Left kidney (tissue), 2 donors: ENCODE measurements around the gene MBNL1. TPM values are rescaled to one million over a fixed set of nuclear protein-coding genes. Genes with fewer than 3 reads are reported as not detected.
"Not testable (repeated sequence)": the region's sequence is repeated elsewhere in the genome, so short reads cannot be mapped to it uniquely, and the experiment has no call there.

Experiments used
- DNase-seq: peaks from one replicate; pipeline ENCODE4 v3.0.0-alpha.2; 2013
- polyA plus RNA-seq: library from polyadenylated mRNA; unstranded; fragments of 120-200 nt; gene quantifications from one replicate; pipeline ENCODE4 v1.2.1, GENCODE V29; 2013; ENCODE audit not compliant: insufficient read length

Gene MBNL1
- polyA plus RNA-seq, 1 donor = 56.6 TPM

DNA sequence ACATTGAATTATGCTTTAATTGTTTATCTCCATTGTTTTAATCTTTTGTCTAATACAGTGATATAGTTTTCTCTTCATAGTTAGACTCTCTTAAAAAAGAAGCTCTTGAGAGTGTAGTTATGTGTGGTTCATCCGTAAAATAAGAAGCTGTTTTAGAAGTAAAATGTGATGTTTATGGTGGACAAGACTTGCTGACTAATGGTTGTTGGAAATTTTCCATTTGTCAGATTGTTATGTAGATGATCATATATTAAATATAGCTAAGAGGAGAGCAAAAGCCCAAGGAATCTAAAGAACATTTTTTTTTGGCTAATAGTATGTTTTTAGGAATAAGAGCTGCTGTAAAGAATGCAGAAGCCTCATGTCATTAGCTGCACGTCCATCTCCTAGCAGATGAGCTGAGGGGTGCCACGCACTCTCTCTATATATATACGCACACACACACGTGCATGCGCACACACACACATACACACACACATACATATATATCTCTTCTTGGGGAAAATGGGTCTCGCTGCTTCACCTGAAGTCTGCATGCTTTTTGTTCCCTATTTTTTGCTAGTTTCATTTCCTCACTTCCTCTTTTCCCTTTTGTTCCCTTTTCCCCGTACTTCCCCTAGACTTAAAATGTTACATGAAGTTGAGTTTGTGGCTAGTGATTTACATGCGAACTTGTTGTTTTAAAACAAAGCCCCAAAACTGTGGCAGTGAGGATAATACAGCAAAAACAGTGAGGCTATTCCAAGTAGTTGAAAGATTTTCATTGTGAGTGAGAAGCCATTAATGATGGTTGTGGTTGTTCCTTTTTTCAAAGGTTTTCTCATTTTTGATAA is 107.8 kb downstream of the MBNL1 start:
- DNase-seq = no peak

DNA sequence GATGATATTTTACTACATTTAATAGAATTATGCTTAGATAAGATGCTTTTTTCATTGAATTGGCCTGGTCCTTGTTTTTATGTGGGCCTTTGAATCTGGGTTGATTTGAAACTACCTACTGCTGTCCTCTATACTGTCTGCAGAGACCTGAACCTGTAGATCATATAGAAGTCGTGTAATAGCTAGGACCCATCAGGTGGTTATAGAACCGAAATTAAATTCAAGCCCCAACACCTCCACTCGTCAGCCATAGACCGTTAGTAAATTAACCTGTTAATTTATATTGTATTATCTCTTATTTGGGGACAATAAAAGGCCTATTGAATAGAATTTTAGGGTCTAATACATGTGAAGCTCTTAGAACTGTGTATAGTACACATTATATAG is 108.4 kb downstream of the MBNL1 start:
- DNase-seq = no peak

DNA sequence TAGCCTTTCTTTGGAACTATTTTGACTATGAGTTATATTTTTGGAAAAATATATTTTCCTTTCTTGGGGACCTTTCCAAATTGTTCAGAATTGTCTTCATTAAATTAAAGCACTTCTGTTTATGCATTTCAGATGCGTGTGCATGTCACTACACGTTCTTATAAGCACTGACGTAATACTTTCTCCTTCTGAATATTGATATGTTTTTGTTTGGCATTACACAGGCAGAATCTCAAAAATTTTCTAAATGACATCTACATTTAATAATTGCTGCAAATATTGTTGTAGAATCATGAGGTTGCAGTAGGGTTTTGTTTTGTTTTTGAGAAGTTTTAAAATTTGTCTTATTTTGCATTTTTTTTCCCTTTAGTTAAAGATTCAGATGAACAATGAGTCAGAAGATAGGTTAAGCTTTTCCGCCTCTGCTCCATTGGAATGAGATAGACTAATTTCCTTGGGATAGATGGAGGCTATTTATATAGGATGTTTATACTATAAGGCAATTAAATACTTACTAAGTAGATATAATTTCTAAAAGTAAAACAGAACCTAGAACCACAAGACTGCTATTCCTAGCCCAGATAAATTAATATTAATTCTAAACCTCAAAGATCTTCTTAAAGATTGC is 110.8 kb downstream of the MBNL1 start:
- DNase-seq = no peak

DNA sequence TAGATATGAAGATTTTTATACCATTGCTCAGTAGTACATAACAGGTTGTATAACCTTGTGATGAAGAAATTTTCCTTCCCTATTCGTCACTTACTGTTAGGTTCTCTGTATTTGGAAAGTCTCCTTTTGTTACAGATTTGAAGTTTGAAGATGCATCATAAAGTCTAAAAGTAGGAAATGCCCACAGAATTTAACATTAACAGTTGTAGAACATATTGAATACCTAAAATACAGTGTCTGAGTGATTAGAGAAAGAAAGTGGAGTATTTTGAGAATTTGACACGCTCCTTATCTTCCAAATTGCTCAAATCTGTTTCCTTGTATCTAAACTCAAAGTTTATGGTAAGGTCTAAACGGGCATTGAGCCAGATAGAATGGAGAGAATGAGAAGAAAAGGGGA is 111.3 kb downstream of the MBNL1 start:
- no peak for DNase-seq

DNA sequence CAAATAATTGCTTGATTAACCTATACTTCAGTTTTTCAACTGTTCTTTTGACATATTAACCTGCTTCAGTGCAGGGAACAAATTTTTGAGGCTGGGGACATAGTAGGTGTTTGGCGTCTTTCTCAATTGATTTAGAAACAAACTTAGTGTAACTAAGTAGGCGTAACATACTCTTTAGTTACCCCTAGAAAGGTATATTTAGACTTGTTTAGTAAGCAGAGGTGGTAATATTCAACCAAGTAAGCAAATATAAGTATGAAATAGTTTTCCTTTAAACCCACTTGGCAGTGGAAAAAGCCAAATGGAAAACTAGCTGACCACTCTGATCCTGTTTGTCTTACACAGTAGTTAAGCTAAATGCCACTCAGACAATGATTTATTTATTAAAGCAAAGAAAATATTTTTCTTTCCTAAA is 113.2 kb downstream of the MBNL1 start:
- no peak for DNase-seq

DNA sequence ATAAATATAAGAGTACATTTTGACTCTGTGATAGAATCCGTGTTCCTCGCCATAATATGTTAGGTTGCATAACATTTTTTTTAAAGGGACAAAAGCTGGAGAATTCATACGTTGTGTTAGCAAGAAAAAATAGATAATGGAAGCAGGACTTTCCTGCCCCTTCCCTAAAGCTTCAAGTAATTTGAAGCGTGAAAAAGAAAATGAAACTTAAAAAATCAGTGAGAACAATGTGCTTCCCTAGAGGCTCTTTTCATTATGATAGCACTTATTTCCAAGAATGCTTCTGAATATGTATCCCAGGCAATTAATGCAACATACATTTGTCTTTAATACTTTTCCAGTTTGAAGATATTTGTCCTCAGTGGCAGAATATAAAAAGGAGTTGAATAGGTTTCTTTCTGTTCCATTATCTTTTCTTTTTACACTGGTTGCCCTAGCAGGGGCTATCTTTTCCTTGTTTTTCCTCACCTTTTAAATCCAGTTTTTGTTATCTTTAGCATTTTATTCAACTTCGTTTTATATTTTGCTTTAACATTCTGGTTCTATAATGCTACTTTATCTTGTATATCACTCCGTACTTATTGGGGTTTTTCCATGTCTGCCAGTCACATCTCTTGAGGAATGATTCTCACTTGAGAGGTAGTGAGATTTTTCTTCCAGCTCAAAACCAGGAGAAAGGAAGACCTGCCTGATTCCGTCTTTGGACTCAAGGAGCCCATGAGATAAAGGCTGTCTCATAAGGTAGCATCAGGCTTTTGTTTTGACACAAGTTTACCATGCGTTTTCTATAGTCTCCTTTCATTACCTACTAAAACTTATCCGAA is 113.8 kb downstream of the MBNL1 start:
- no peak for DNase-seq

DNA sequence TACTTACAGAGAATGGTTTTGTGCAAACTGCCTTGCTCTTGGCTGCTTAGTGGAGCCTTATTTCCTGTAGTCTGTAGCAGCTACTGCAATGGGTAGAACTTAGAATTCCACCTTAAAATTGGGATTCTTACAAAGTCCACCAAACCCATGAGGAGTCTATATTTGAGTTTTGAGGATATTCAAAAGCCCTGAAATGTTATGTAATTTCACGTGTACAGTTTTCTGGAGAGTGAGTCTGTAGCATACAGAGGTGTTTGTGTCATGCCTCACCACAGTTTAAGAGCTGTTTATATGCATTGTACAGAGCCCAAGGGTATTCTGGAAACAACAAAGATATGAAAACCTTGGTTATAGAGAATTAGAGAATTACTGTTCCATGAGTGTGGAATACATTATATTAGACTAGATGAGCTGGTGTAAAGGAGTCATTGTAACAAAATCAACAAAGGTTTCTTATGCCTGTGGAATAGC is 114.4 kb downstream of the MBNL1 start:
- DNase-seq = no peak

DNA sequence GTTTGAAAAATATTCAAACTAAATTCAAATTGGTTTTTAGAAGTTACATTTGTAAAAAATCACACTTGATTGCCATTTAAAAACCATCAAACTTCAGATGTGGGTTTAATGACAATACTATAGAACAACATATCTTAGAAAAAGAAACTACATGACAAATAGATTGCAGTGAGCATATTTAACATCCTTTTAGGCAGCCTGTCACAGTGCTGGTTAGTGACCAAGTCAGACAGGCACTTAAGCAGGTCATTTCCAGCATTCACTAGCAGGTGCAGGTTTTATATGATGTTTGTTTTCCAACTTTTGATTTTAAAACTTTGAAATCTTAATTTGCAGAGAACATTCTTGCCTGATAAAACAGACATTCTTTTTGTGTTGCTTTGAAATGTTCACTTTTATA is 115.7 kb downstream of the MBNL1 start:
- no peak for DNase-seq

DNA sequence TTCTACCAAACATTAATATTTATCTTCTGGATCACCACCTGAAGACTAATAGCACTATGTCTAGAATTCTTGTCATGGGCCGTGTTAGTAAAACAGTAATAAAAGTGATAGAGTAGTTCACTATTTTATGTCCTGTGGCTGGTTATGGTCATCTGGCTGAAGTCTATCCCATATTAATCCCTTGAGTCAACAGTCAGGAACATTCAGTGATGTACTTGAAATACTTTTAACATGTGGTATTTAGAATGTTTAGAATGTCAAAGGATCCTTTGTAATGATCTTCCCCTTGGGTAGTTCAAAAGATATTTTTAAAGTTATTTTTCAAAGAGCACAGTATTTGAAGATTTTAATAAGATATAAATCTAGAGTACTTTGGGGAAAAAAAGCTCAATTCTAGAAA is 117.0 kb downstream of the MBNL1 start:
- DNase-seq = no peak

DNA sequence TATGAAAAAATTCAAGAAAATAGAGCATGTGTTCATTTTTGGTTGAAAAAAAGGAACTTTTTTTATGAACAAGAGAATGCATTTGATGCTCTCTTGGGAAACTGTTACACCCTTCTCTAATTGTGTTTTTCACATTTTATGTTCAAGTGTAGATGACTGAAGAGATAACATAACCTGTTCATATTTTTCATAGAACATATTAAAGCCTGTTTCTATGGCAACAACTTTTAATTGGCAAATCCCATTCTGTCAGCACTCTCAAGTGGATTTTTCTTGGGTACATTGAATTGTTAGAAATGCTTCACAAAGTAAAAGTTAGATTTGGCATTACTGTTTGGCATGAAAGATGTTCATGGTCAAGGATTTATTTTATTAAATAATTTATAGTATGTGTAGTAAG is 117.5 kb downstream of the MBNL1 start:
- DNase-seq = no peak

DNA sequence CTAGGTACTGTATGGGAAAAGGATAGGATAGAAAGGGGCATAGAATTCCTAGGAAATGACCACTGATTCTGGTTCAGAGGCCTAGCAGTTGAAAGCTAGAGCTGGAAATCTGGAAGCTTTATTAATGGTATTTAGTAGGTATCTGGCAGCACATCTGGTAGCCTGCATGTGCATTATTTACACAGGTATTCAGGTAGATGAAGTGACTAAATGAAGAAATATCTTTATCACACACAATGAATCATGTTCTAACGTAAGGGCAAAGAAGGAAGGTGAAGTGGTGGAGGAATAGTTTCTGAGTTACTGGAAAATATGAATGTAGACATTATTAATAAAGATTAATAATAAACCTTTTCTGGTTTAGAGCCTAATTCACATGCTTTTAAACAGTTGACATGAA is 119.9 kb downstream of the MBNL1 start:
- no peak for DNase-seq

DNA sequence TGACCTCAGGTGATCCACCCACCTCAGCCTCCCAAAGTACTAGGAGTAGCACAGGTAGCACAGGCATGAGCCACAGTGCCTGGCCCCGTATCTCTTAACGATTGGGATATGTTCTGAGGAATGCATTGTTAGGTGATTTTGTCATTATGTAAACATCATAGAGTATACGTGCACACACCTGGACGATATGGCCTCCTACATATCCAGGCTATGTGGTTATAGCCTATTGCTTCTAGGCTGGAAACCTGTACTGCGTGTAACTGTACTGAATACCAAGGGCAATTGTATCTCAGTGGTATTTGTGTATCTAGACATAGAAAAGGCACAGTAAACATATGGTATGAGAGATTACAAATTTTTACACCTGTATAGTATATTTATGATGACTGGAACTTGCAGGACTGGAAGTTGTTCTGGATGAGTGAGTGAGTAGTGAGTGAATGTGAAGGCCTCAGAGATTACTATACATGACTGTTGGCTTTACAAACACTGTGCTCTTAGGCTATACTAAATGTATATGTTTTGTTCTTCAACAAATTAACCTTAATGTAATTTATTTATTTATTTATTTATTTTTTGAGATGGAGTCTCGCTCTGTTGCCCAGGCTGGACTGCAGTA is 120.7 kb downstream of the MBNL1 start:
- no peak for DNase-seq

DNA sequence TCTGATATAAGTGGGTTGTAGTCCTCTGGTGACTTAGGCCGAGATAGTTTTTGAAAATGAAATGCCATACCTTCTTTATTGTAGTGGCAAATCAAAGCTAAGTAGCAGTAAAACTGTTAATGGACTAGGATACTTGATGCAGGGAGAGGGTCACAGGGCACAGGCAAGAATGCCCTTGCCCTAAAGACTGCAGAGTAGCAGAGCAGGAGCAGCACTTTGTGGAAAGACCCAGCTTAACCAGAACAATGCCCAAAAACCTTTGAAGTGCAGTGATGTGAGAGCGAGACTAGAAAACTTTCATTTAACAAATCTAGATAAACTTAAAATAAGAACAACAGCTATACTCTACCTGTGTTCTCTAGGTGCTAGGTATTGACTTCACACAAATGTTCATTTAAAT is 121.9 kb downstream of the MBNL1 start:
- no peak for DNase-seq

DNA sequence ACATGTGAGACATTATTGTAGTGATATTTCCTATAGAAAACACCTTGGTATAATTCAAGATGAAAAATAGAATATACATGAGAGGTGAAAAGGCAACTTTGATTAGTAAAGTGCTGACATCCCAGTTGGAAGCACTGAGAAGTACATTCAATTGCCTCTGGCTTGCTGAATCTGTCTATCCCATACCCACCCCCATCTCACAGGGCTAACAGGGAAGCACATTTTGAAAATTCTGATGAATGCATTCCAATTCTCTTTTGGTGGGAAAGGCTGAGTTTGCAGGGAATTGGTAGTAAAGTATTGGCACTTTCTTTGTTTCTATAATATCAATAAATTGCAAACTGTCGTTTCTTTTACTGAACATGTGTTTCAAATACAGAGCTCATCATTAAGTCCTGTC is 122.9 kb downstream of the MBNL1 start:
- DNase-seq = no peak

DNA sequence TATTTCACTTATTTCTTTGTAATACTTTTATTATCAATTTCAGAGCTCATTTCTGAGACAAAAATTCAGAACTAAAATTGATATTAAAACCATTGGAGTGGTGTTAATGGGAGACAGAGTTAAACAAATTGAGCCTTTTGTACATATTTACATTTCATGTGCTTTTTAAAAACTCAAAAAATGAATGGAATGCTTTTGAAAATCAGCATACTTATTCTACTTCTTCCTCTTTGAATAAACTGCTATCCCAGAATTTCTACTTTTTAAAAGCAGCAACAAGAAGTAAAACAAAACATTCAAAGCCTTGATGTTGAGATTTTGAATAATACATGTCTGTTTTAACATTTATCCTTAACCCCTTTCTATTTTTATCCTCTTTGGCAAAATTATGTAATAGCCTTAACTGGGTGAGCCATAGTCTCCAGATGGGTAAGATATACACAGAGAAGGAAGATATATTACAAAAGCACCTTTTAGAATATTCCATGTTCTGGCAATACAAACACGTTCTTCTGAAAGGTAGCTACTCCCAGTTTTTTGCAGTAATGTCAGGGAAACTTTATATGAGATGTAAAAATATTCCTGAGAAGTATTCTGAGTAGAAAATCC is 123.6 kb downstream of the MBNL1 start:
- DNase-seq = no peak

DNA sequence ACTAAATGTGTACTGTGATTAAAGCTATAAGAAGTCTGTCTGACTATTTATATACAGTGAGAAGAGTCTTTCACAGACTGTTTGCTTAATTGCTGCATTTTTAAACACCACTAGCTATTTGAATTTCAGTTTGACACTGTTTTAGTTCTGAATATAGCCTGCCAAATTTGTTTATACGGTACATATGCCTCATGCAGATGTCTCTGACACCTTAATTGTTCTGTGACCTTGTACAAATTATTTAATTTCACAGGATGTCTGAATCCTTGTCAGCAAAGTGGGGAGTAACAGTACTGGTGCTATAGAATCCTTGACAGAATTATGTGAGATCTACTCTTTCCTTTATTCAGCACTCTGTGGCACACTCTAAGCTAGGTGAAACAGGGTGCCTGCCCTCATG is 125.5 kb downstream of the MBNL1 start:
- DNase-seq = no peak

DNA sequence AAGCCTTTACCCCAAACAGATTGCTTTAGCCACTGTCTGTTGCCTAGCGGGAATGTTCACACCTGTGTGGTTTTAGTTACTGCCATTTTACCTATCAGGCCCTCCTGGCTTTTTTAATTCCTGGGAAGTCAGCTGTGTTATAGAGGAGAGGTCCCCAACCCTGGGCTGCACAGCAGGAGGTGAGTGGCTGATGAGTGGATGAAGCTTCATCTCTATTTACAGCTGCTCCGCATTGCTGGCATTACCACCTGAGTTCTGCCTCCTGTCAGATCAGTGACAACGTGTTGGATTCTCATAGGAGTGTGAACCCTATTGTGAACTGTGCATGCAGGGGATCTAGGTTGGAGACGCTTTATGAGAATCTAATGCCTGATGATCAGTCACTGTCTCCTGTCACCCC is 127.0 kb downstream of the MBNL1 start:
- no peak for DNase-seq

DNA sequence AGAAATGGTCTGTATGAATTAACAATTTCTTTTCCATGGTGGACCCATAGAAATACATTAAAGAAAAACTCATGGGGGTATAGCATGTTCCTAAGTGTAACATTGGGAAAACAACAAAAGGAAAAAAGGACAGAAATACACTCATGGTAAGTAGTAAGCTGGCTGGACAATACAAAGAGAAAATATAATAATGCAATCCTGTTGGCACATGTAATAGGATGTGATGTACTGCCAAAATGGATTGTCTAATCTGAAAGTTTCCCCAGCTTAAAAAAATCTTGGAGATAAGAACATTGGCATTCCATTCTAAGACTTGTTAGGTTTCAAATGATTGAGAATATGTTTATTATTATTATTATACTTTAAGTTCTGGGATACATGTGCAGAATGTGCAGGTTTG is 128.1 kb downstream of the MBNL1 start:
- DNase-seq = no peak

DNA sequence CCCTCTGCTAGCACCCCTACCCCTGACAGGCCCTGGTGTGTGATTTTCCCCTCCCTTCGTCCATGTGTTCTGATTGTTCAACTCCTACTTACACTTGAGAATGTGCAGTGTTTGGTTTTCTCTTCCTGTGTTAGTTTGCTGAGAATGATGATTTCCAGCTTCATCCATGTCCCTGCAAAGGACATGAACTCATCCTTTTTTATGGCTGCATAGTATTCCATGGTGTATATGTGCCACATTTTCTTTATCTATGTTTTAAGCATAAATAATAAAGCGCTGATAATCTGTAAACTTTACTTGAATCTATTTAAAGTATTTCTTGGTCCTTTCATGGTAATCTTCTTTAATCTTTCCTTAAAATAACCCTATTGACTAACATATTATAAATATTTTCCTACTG is 128.6 kb downstream of the MBNL1 start:
- DNase-seq = not testable (repeated sequence)

DNA sequence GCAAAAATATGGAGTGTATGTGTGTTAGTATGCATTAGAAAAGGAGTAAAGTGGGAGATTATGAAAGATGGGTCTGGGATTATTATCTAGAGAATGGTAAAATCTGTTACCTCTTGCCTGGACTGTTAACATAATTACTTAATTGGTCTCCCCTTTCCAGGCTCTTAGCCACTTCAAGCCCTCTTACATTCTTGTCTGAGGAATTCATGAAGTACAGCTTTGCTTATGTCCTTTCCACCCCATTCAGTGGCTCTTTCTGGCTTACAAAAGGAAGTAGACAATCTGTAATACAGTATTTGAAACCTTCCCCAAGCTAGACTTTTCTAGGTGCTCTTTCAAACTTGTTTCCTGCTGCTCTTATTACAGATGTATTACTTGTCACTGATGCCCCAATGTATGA is 129.8 kb downstream of the MBNL1 start:
- DNase-seq = no peak

DNA sequence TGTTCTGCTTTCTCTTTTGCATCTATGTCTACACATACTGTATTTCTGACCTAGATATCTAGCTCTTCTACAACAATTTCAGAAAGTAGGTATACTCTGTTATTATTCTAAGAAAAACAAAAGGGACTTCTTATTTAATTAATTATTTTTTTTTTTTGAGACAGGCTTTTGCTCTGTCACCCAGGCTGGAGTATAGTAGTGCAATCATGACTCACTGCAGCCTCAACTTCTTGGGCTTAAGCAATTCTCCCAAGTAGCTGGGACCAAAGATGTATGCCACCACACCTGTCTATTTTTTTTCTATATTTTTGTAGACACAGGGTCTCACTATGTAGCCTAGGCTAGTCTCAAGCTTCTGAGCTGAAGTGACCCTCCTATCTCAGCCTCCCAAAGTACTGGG is 130.6 kb downstream of the MBNL1 start:
- DNase-seq = no peak

DNA sequence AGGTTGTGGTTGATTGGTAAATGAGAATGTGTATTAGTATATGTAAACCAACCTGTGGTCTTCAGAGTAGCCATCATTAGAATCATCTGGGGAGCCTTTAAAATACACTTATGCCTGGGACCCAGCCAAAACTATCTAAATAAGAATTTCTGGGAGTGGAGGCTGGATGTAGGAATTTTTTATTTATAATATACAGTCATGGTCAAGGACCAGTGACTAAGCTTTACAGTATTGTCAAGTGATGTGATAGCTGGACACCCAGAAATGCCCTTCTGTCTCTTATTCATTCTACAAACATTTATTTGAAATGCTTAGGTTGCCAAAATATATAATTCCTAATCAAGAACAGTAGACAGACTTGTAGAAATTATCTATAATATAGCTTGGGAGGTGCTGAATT is 132.2 kb downstream of the MBNL1 start:
- no peak for DNase-seq
